Neural cell (in vitro differentiated cells): ENCODE data around the gene CTDSPL. TPM values are rescaled to one million over a fixed set of nuclear protein-coding genes. Genes with fewer than 3 reads are reported as not detected.

ENCODE experiments used
- H2AFZ ChIP-seq: fragments of 200-600, 300-800 bp; sonication (generic), shearing (Covaris generic); 2 replicates; pipeline ENCODE4 v1.6.0; 2014; ENCODE audit warnings: low read depth, mild to moderate bottlenecking, antibody characterized with exemption, low read length, moderate library complexity
- H3F3A ChIP-seq: fragments of 200-600 bp; shearing (Covaris generic); 2 replicates; pipeline ENCODE4 v1.6.1; 2016; ENCODE audit warnings: mild to moderate bottlenecking, moderate library complexity, mixed read lengths, antibody characterized with exemption, low read length; ENCODE audit not compliant: insufficient read depth, poor library complexity, severe bottlenecking
- H3K27ac ChIP-seq: fragments of 200-600, 300-800 bp; sonication (generic), shearing (Covaris generic); 2 replicates; pipeline ENCODE4 v1.5.1; 2014; ENCODE audit warnings: mild to moderate bottlenecking, low read length, moderate library complexity
- H3K27me3 ChIP-seq: fragments of 300-800, 200-600 bp; sonication (generic), shearing (Covaris generic); 2 replicates; pipeline ENCODE4 v1.6.0; 2014; ENCODE audit warnings: mild to moderate bottlenecking, low read depth, low read length, moderate library complexity; ENCODE audit not compliant: insufficient read depth
- H3K36me3 ChIP-seq: fragments of 300-800, 200-600 bp; sonication (generic), shearing (Covaris generic); 2 replicates; pipeline ENCODE4 v1.5.1; 2014; ENCODE audit warnings: mild to moderate bottlenecking, antibody characterized with exemption, low read length, moderate library complexity; ENCODE audit not compliant: insufficient read depth
- H3K4me2 ChIP-seq: fragments of 300-800, 200-600 bp; sonication (generic), shearing (Covaris generic); 2 replicates; pipeline ENCODE4 v1.6.0; 2014; ENCODE audit warnings: mild to moderate bottlenecking, low read length
- H3K4me3 ChIP-seq: fragments of 300-800, 200-600 bp; sonication (generic), shearing (Covaris generic); 2 replicates; pipeline ENCODE4 v1.5.1; 2014; ENCODE audit warnings: mild to moderate bottlenecking, low read length, moderate library complexity
- H3K79me2 ChIP-seq: fragments of 200-600 bp; shearing (Covaris generic); replicated peaks from 2 replicates; pipeline ENCODE4 v1.6.0; 2014; ENCODE audit warnings: mild to moderate bottlenecking, low read length, moderate library complexity; ENCODE audit not compliant: insufficient read depth
- H3K9ac ChIP-seq: fragments of 300-800, 200-600 bp; sonication (generic), shearing (Covaris generic); 2 replicates; pipeline ENCODE4 v1.6.1; 2016; ENCODE audit warnings: mild to moderate bottlenecking, low read length, mixed read lengths
- H3K9me2 ChIP-seq: fragments of 200-600 bp; shearing (Covaris generic); 2 replicates; pipeline ENCODE4 v1.6.1; 2016; ENCODE audit warnings: mild to moderate bottlenecking, low read length, mixed read lengths; ENCODE audit not compliant: insufficient read depth
- H3K9me3 ChIP-seq: fragments of 200-600, 300-800 bp; sonication (generic), shearing (Covaris generic); 2 replicates; pipeline ENCODE4 v1.6.1; 2016; ENCODE audit warnings: mild to moderate bottlenecking, mixed run types, low read length, moderate library complexity, mixed read lengths
- H4K20me1 ChIP-seq: fragments of 200-600 bp; shearing (Covaris generic); 2 replicates; pipeline ENCODE4 v1.6.1; 2016; ENCODE audit warnings: mild to moderate bottlenecking, mixed run types; ENCODE audit not compliant: insufficient read depth
- CTCF ChIP-seq: fragments of 450-650 bp; IDR thresholded peaks from 2 replicates; pipeline ENCODE4 v1.5.1; 2014; ENCODE audit warnings: antibody characterized with exemption, mild to moderate bottlenecking, moderate library complexity; ENCODE audit not compliant: poor library complexity, severe bottlenecking
- EP300 ChIP-seq: fragments of 450-650 bp; conservative IDR thresholded peaks from 2 replicates; pipeline ENCODE4 v1.6.1; 2014; ENCODE audit warnings: antibody characterized with exemption, mild to moderate bottlenecking, moderate library complexity; ENCODE audit not compliant: poor library complexity, severe bottlenecking
- EZH2 ChIP-seq: fragments of 200-600, 300-800 bp; shearing (Covaris generic), sonication (generic); IDR thresholded peaks from 2 replicates; pipeline ENCODE4 v1.6.1; 2014; ENCODE audit warnings: antibody characterized with exemption, low read length, borderline replicate concordance, mild to moderate bottlenecking; ENCODE audit not compliant: insufficient read depth, poor library complexity, severe bottlenecking
- MXI1 ChIP-seq: fragments of 450-650 bp; conservative IDR thresholded peaks from 2 replicates; pipeline ENCODE4 v1.6.1; 2014; ENCODE audit warnings: antibody characterized with exemption, mild to moderate bottlenecking; ENCODE audit not compliant: poor library complexity, severe bottlenecking
- POLR2AphosphoS5 ChIP-seq: IDR thresholded peaks from 2 replicates; pipeline ENCODE4 v1.6.1; 2012
- RAD21 ChIP-seq: fragments of 450-650 bp; conservative IDR thresholded peaks from 2 replicates; pipeline ENCODE4 v1.6.1; 2014; ENCODE audit warnings: antibody characterized with exemption, mild to moderate bottlenecking, moderate library complexity
- REST ChIP-seq: IDR thresholded peaks from 2 replicates; pipeline ENCODE4 v1.6.1; 2012; ENCODE audit warnings: borderline replicate concordance
- SMC3 ChIP-seq: fragments of 450-650 bp; conservative IDR thresholded peaks from 2 replicates; pipeline ENCODE4 v1.6.1; 2014; ENCODE audit warnings: antibody characterized with exemption, mild to moderate bottlenecking, moderate library complexity; ENCODE audit not compliant: poor library complexity
- TAF1 ChIP-seq: IDR thresholded peaks from 2 replicates; pipeline ENCODE4 v1.6.1; 2012; ENCODE audit warnings: low read depth
- polyA plus RNA-seq: library from polyadenylated mRNA; depleted of rRNA; stranded (reverse); fragments of >200 nt; gene quantifications from 2 replicates; pipeline ENCODE4 v1.2.3, GENCODE V29; 2014

CTDSPL gene
- polyA plus RNA-seq, 1 donor from 2014 or later = 17.0 TPM

- H3K9me3 ChIP-seq = no peaks in the 10 kb centered on the region
- peaks cover 3% of the 10 kb centered on the region for H3K27me3 ChIP-seq
- no peak overlapping the region for H3K4me2 ChIP-seq
- no peaks in the 10 kb centered on the region for H3F3A ChIP-seq
- H4K20me1 ChIP-seq = no peaks in the 10 kb centered on the region
- H3K27ac ChIP-seq = no peak overlapping the region
- H3K79me2 ChIP-seq = no peaks in the 10 kb centered on the region
- TF ChIP-seq CTCF = no peak
- no peak for TF ChIP-seq REST
- no peak for TF ChIP-seq RAD21
- TF ChIP-seq SMC3 = no peak
- no peak for TF ChIP-seq TAF1
- TF ChIP-seq MXI1 = no peak
- TF ChIP-seq EZH2 = no peak
- no peak for TF ChIP-seq EP300
- TF ChIP-seq POLR2AphosphoS5 = no peak
- H3K9me2 ChIP-seq = no peaks in the 10 kb centered on the region
- no peak overlapping the region for H3K9ac ChIP-seq
- no peak overlapping the region for H2AFZ ChIP-seq
- no peak overlapping the region for H3K4me3 ChIP-seq
- H3K36me3 ChIP-seq = no peaks in the 10 kb centered on the region
Measured at GRCh38 chr3:38000965-38001455, 139.3 kb downstream of the CTDSPL start.

GRCh38 chr3:38001456-38002081 lies 139.9 kb downstream of the CTDSPL start:
- H3K4me3 ChIP-seq = no peak overlapping the region
- H3K79me2 ChIP-seq = no peaks in the 10 kb centered on the region
- H3K9ac ChIP-seq = no peak overlapping the region
- no peak for TF ChIP-seq TAF1
- no peak for TF ChIP-seq EP300
- no peak for TF ChIP-seq CTCF
- no peak for TF ChIP-seq SMC3
- TF ChIP-seq MXI1 = no peak
- TF ChIP-seq REST = no peak
- no peak for TF ChIP-seq RAD21
- no peak for TF ChIP-seq EZH2
- no peak for TF ChIP-seq POLR2AphosphoS5
- peaks cover 3% of the 10 kb centered on the region for H3K27me3 ChIP-seq
- H4K20me1 ChIP-seq = no peaks in the 10 kb centered on the region
- no peaks in the 10 kb centered on the region for H3K9me2 ChIP-seq
- H3K27ac ChIP-seq = no peak overlapping the region
- no peak overlapping the region for H3K4me2 ChIP-seq
- H3K9me3 ChIP-seq = no peaks in the 10 kb centered on the region
- H3K36me3 ChIP-seq = no peaks in the 10 kb centered on the region
- H3F3A ChIP-seq = no peaks in the 10 kb centered on the region
- H2AFZ ChIP-seq = no peak overlapping the region
